Effector memory CD4-positive, alpha-beta T cell (primary cell): ENCODE measurements around the gene MTA1.

Experiments
- DNase-seq, 3 donors: peaks; one replicate each; pipeline ENCODE4 v3.0.0-alpha.2; 2020
- H3K27ac ChIP-seq: 2 replicates; pipeline ENCODE4 v1.7.0; 2013; ENCODE audit warnings: mild to moderate bottlenecking, low read length, moderate library complexity; ENCODE audit not compliant: insufficient read depth, poor library complexity, severe bottlenecking
- H3K27me3 ChIP-seq: replicated peaks from 2 replicates; pipeline ENCODE4 v1.7.0; 2013; ENCODE audit warnings: mild to moderate bottlenecking, low read length; ENCODE audit not compliant: insufficient read depth, control insufficient read depth, poor library complexity, severe bottlenecking
- H3K36me3 ChIP-seq: 2 replicates; pipeline ENCODE4 v1.7.0; 2013; ENCODE audit warnings: mild to moderate bottlenecking, low read length, moderate library complexity; ENCODE audit not compliant: control insufficient read depth, insufficient read depth
- H3K4me1 ChIP-seq: 2 replicates; pipeline ENCODE4 v1.7.0; 2013; ENCODE audit warnings: low read length, mild to moderate bottlenecking; ENCODE audit not compliant: control insufficient read depth, insufficient read depth, poor library complexity, severe bottlenecking
- H3K4me3 ChIP-seq: 2 replicates; pipeline ENCODE4 v1.7.0; 2013; ENCODE audit warnings: low read length, low read depth, mild to moderate bottlenecking; ENCODE audit not compliant: insufficient read depth, poor library complexity, severe bottlenecking
- H3K9me3 ChIP-seq: 2 replicates; pipeline ENCODE4 v1.7.0; 2013; ENCODE audit warnings: mild to moderate bottlenecking, low read length, moderate library complexity; ENCODE audit not compliant: control insufficient read depth

The MTA1 gene

GRCh38 chr14:105470350-105471296 lies 51.0 kb downstream of the MTA1 start:
- Histone ChIP-seq H3K27me3 (no peaks in the 10 kb centered on the region), H3K4me3 (no peak overlapping the region), H3K4me1 (peaks cover 16% of the 10 kb centered on the region), H3K27ac (no peak overlapping the region), H3K9me3 (no peaks in the 10 kb centered on the region), H3K36me3 (peaks cover 18% of the 10 kb centered on the region)
- DNase-seq: no peak

GRCh38 chr14:105471297-105471821 lies 51.7 kb downstream of the MTA1 start:
- no peaks in the 10 kb centered on the region for H3K9me3 ChIP-seq
- H3K4me1 ChIP-seq: peaks cover 23% of the 10 kb centered on the region
- no peaks in the 10 kb centered on the region for H3K27me3 ChIP-seq
- no peak overlapping the region for H3K4me3 ChIP-seq
- H3K27ac ChIP-seq: no peak overlapping the region
- H3K36me3 ChIP-seq: peaks cover 13% of the 10 kb centered on the region
- DNase-seq: no peak

GRCh38 chr14:105471823-105472485 lies 52.3 kb downstream of the MTA1 start:
- Histone ChIP-seq H3K4me1 (peaks cover 29% of the 10 kb centered on the region), H3K27me3 (no peaks in the 10 kb centered on the region), H3K36me3 (peaks cover 11% of the 10 kb centered on the region)

GRCh38 chr14:105472486-105472991 lies 52.9 kb downstream of the MTA1 start:
- H3K4me1 ChIP-seq: peaks cover 34% of the 10 kb centered on the region
- no peak overlapping the region for H3K4me3 ChIP-seq
- peaks cover 11% of the 10 kb centered on the region for H3K36me3 ChIP-seq
- H3K9me3 ChIP-seq: no peaks in the 10 kb centered on the region
- H3K27ac ChIP-seq: no peak overlapping the region
- no peak for DNase-seq
- H3K27me3 ChIP-seq: no peaks in the 10 kb centered on the region

More at GRCh38 chr14:105471823-105472485, 52.3 kb downstream of the MTA1 start:
- Histone ChIP-seq H3K4me3 (no peak overlapping the region), H3K27ac (no peak overlapping the region), H3K9me3 (no peaks in the 10 kb centered on the region)
- DNase-seq: no peak

GRCh38 chr14:105473033-105473676 lies 53.5 kb downstream of the MTA1 start:
- Histone ChIP-seq H3K27me3 (no peaks in the 10 kb centered on the region), H3K4me1 (peaks cover 38% of the 10 kb centered on the region), H3K36me3 (peaks cover 9% of the 10 kb centered on the region), H3K27ac (peak overlapping the region; percentile 83), H3K9me3 (no peaks in the 10 kb centered on the region), H3K4me3 (peak overlapping the region; percentile 64)
- no peak for DNase-seq

- Histone ChIP-seq H3K36me3 (peaks cover 6% of the 10 kb centered on the region), H3K4me1 (peaks cover 38% of the 10 kb centered on the region), H3K27ac (peak overlapping the region; percentile 83), H3K27me3 (no peaks in the 10 kb centered on the region), H3K9me3 (no peaks in the 10 kb centered on the region), H3K4me3 (peak overlapping the region; percentile 64)
- DNase-seq: peak; percentile 82 to 86 (median 83)
Measured at GRCh38 chr14:105473677-105474482, 54.3 kb downstream of the MTA1 start.

GRCh38 chr14:105474483-105475268 lies 55.0 kb downstream of the MTA1 start, which contains the start of gene CRIP2:
Gene CRIP2 (plus strand): TSS chr14:105474821. CDS start chr14:105474863, 42 bp downstream.
- DNase-seq: peak; percentile 56 to 63 (median 57)
- Histone ChIP-seq H3K4me3 (peak within 1 kb of the TSS; percentile 64), H3K9me3 (no peaks in the 10 kb centered on the region), H3K27ac (peak within 1 kb of the TSS; percentile 83), H3K4me1 (peaks cover 42% of the 10 kb centered on the region), H3K36me3 (peaks cover 3% of the 10 kb centered on the region), H3K27me3 (no peaks in the 10 kb centered on the region)

- Histone ChIP-seq H3K4me3 (peak overlapping the region; percentile 59), H3K4me1 (peaks cover 49% of the 10 kb centered on the region), H3K9me3 (no peaks in the 10 kb centered on the region), H3K36me3 (no peaks in the 10 kb centered on the region), H3K27ac (peak overlapping the region; percentile 66), H3K27me3 (no peaks in the 10 kb centered on the region)
- DNase-seq: no peak
Measured at GRCh38 chr14:105475269-105476096, 55.9 kb downstream of the MTA1 start.
